Measurements from ENCODE around the gene MAML3. TPM values are rescaled to one million over a fixed set of nuclear protein-coding genes. Genes with fewer than 3 reads are reported as not detected.

The MAML3 gene
- total RNA-seq, 1 experiment from 2014 or later: 12.1 TPM

DNA sequence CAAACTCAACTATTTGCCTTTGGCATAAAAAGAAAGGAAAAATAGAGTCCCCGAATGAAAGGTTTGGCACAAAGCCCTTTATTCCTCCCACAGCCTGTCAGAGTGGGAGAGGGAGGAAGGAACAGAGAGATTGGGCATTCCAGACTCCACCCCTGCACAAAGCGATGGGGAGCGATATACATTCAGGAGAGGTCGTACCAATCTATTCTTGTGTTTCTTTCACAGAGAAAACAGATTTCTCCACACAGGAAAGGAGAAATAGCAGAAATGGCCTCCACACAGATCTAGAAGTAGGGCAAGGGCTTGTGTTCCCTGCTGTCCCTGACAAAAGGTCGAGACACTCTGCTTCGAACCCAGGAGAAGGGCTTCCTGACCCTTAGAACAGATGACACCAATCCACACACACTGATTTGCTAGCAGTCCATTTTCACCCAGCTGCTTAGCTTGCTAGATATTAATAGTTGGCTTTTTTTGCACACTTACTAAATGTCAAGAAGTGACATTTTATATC is 197.4 kb downstream of the MAML3 start:
- BruUV-seq (replicated peaks): no TSS peak
- Mint-ChIP-seq H3K27me3 (ENCODE audit: insufficient read depth, unreplicated experiment) (no peaks in the 10 kb centered on the region), H3K4me1 (ENCODE audit: low read depth, unreplicated experiment) (no peaks in the 10 kb centered on the region), H3K4me3 (ENCODE audit: unreplicated experiment) (no peak overlapping the region), H3K36me3 (ENCODE audit: insufficient read depth, unreplicated experiment) (no peaks in the 10 kb centered on the region), H3K9me3 (ENCODE audit: unreplicated experiment) (no peaks in the 10 kb centered on the region), H3K27ac (ENCODE audit: unreplicated experiment) (no peak overlapping the region)
- H3K4me1 ChIP-seq: no peaks in the 10 kb centered on the region
- no peaks in the 10 kb centered on the region for H3K9me3 ChIP-seq
- intact Hi-C loops (cut with micrococcal nuclease; ENCODE audit: unreplicated experiment): no loop called here
- DNase-seq: no peak
- H3K27me3 ChIP-seq (replicated peaks; ENCODE audit: control insufficient read depth, insufficient read depth, low read length): no peaks in the 10 kb centered on the region
- CTCF ChIA-PET: no interaction called here
- H3K4me3 ChIP-seq (ENCODE audit: low read depth, low read length): no peak overlapping the region
- H3K36me3 ChIP-seq (ENCODE audit: control insufficient read depth, insufficient read depth, low read length): no peaks in the 10 kb centered on the region
- TF ChIP-seq, protein P1, sequence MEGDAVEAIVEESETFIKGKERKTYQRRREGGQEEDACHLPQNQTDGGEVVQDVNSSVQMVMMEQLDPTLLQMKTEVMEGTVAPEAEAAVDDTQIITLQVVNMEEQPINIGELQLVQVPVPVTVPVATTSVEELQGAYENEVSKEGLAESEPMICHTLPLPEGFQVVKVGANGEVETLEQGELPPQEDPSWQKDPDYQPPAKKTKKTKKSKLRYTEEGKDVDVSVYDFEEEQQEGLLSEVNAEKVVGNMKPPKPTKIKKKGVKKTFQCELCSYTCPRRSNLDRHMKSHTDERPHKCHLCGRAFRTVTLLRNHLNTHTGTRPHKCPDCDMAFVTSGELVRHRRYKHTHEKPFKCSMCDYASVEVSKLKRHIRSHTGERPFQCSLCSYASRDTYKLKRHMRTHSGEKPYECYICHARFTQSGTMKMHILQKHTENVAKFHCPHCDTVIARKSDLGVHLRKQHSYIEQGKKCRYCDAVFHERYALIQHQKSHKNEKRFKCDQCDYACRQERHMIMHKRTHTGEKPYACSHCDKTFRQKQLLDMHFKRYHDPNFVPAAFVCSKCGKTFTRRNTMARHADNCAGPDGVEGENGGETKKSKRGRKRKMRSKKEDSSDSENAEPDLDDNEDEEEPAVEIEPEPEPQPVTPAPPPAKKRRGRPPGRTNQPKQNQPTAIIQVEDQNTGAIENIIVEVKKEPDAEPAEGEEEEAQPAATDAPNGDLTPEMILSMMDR (IDR thresholded peaks at IDR 0.05; ENCODE audit: insufficient read depth in 1 of 2, low read depth in 1 of 2, low read length in 1 of 2, severe bottlenecking in 1 of 2, unreplicated experiment in 1 of 2): no peak
- POLR2A ChIA-PET: no interaction called here

DNA sequence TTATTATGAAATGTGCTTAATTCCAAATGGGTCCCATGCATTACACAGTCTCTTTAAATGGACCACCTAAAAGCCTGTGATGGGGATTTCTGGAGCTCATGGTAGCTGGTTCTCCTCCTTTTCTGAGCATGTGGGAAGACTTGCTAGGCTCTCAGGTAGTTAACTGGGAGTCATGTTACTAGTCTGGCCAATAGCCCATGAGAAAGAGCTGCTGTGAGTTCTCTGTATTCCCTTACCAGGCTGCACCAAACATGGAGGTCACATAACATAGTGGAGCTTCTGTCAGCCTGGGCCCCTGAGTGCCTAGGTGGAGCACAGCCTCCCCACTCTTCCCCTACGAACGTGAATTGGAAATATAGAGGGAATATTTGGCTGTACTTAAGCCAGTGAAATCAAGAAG is 198.4 kb downstream of the MAML3 start:
- Histone ChIP-seq H3K36me3 (ENCODE audit: control insufficient read depth, insufficient read depth, low read length) (no peaks in the 10 kb centered on the region), H3K4me3 (ENCODE audit: low read depth, low read length) (no peak overlapping the region), H3K4me1 (no peaks in the 10 kb centered on the region), H3K27me3 (replicated peaks; ENCODE audit: control insufficient read depth, insufficient read depth, low read length) (no peaks in the 10 kb centered on the region), H3K9me3 (no peaks in the 10 kb centered on the region)
- Mint-ChIP-seq H3K27me3 (ENCODE audit: insufficient read depth, unreplicated experiment) (no peaks in the 10 kb centered on the region), H3K4me1 (ENCODE audit: low read depth, unreplicated experiment) (no peaks in the 10 kb centered on the region), H3K4me3 (ENCODE audit: unreplicated experiment) (no peak overlapping the region), H3K36me3 (ENCODE audit: insufficient read depth, unreplicated experiment) (no peaks in the 10 kb centered on the region), H3K9me3 (ENCODE audit: unreplicated experiment) (peaks cover 2% of the 10 kb centered on the region), H3K27ac (ENCODE audit: unreplicated experiment) (no peak overlapping the region)
- TF ChIP-seq, protein P1 (IDR thresholded peaks at IDR 0.05; ENCODE audit: insufficient read depth in 1 of 2, low read depth in 1 of 2, low read length in 1 of 2, severe bottlenecking in 1 of 2, unreplicated experiment in 1 of 2): no peak
- DNase-seq: no peak
- CTCF ChIA-PET: no interaction called here
- no TSS peak for BruUV-seq (replicated peaks)
- intact Hi-C loops (cut with micrococcal nuclease; ENCODE audit: unreplicated experiment): no loop called here
- POLR2A ChIA-PET: no interaction called here

DNA sequence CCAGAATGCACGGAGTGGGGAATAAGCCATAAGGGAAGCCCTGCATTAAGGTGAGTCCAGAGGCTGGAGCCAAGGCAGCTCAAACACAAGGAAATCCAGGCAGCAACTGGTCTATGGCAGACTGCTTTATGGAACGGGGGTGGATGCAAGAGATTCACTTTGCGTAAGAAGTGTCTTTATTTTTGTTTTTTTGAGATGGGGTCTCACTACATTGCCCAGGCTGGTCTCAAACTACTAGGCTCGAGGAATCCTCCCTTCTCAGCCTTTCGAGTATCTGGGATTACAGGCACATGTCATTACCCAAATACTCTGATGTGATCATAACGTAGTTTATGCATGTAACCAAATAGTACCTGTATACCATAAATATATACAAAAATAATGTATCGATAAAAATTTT is 199.5 kb downstream of the MAML3 start:
- H3K4me3 ChIP-seq (ENCODE audit: low read depth, low read length): no peak overlapping the region
- Mint-ChIP-seq H3K27ac (ENCODE audit: unreplicated experiment) (no peak overlapping the region), H3K36me3 (ENCODE audit: insufficient read depth, unreplicated experiment) (no peaks in the 10 kb centered on the region), H3K4me3 (ENCODE audit: unreplicated experiment) (no peak overlapping the region), H3K9me3 (ENCODE audit: unreplicated experiment) (peaks cover 10% of the 10 kb centered on the region), H3K4me1 (ENCODE audit: low read depth, unreplicated experiment) (no peaks in the 10 kb centered on the region), H3K27me3 (ENCODE audit: insufficient read depth, unreplicated experiment) (no peaks in the 10 kb centered on the region)
- ChIA-PET POLR2A (no interaction called here), CTCF (no interaction called here)
- TF ChIP-seq, protein P1 (IDR thresholded peaks at IDR 0.05; ENCODE audit: insufficient read depth in 1 of 2, low read depth in 1 of 2, low read length in 1 of 2, severe bottlenecking in 1 of 2, unreplicated experiment in 1 of 2): no peak
- H3K27me3 ChIP-seq (replicated peaks; ENCODE audit: control insufficient read depth, insufficient read depth, low read length): no peaks in the 10 kb centered on the region
- no peaks in the 10 kb centered on the region for H3K9me3 ChIP-seq
- intact Hi-C loops (cut with micrococcal nuclease; ENCODE audit: unreplicated experiment): no loop called here
- no TSS peak for BruUV-seq (replicated peaks)
- DNase-seq: no peak
- H3K36me3 ChIP-seq (ENCODE audit: control insufficient read depth, insufficient read depth, low read length): no peaks in the 10 kb centered on the region
- H3K4me1 ChIP-seq: no peaks in the 10 kb centered on the region

Measured in Caco-2 (cell line).